H9 (cell line): ENCODE data around the gene SMARCC2. TPM values are rescaled to one million over a fixed set of nuclear protein-coding genes. Genes with fewer than 3 reads are reported as not detected.

Experiments used
- DNase-seq: peaks from one replicate; pipeline ENCODE4 v3.0.0-alpha.2; 2017
- H2AFZ ChIP-seq: one replicate; pipeline ENCODE4 v1.6.1; 2013; ENCODE audit warnings: mild to moderate bottlenecking, low read length, control low read depth, moderate library complexity
- H2AK5ac ChIP-seq: 2 replicates; pipeline ENCODE4 v1.6.1; 2013; ENCODE audit warnings: low read length, control low read depth, mixed read lengths; ENCODE audit not compliant: insufficient read length
- H2BK120ac ChIP-seq: one replicate; pipeline ENCODE4 v1.6.1; 2013; ENCODE audit warnings: low read depth, mild to moderate bottlenecking, low read length, control low read depth, inconsistent platforms; ENCODE audit not compliant: poor library complexity, severe bottlenecking
- H2BK12ac ChIP-seq: 2 replicates; pipeline ENCODE4 v1.6.1; 2013; ENCODE audit warnings: low read length, control low read depth, mixed read lengths, low read depth; ENCODE audit not compliant: insufficient read length
- H2BK15ac ChIP-seq: 2 replicates; pipeline ENCODE4 v1.6.1; 2013; ENCODE audit warnings: low read depth, low read length, control low read depth
- H2BK20ac ChIP-seq: one replicate; pipeline ENCODE4 v1.6.1; 2013; ENCODE audit warnings: low read depth, mild to moderate bottlenecking, low read length, control low read depth, inconsistent platforms; ENCODE audit not compliant: poor library complexity, severe bottlenecking
- H2BK5ac ChIP-seq: 2 replicates; pipeline ENCODE4 v1.6.1; 2013; ENCODE audit warnings: low read length, control low read depth, mixed read lengths; ENCODE audit not compliant: insufficient read length
- H3K14ac ChIP-seq: 2 replicates; pipeline ENCODE4 v1.6.1; 2013; ENCODE audit warnings: low read length, control low read depth; ENCODE audit not compliant: insufficient read depth
- H3K18ac ChIP-seq: 2 replicates; pipeline ENCODE4 v1.6.1; 2013; ENCODE audit warnings: low read depth, mild to moderate bottlenecking, mixed read lengths, low read length, control low read depth; ENCODE audit not compliant: insufficient read length
- H3K23ac ChIP-seq: 2 replicates; pipeline ENCODE4 v1.6.1; 2013; ENCODE audit warnings: low read length, control low read depth, mixed read lengths, low read depth; ENCODE audit not compliant: insufficient read length
- H3K23me2 ChIP-seq: 2 replicates; pipeline ENCODE4 v1.6.1; 2013; ENCODE audit warnings: low read depth, mild to moderate bottlenecking, mixed read lengths, low read length, control low read depth; ENCODE audit not compliant: insufficient read length, poor library complexity, severe bottlenecking
- H3K27ac ChIP-seq: 2 replicates; pipeline ENCODE4 v1.5.1; 2013; ENCODE audit warnings: low read length, control low read depth, mixed read lengths, low read depth; ENCODE audit not compliant: insufficient read length
- H3K27me3 ChIP-seq: 2 replicates; pipeline ENCODE4 v1.6.1; 2013; ENCODE audit warnings: low read length, control low read depth, inconsistent platforms; ENCODE audit not compliant: insufficient read depth
- H3K4ac ChIP-seq: 2 replicates; pipeline ENCODE4 v1.6.1; 2013; ENCODE audit warnings: low read depth, mild to moderate bottlenecking, control low read depth, inconsistent platforms, low read length, moderate library complexity
- H3K4me1 ChIP-seq: 2 replicates; pipeline ENCODE4 v1.6.1; 2013; ENCODE audit warnings: low read length, control low read depth, inconsistent platforms; ENCODE audit not compliant: insufficient read depth
- H3K4me2 ChIP-seq: 2 replicates; pipeline ENCODE4 v1.6.1; 2013; ENCODE audit warnings: low read length, control low read depth, mixed read lengths; ENCODE audit not compliant: insufficient read length, insufficient read depth
- H3K56ac ChIP-seq: 2 replicates; pipeline ENCODE4 v1.6.1; 2013; ENCODE audit warnings: low read depth, mild to moderate bottlenecking, mixed read lengths, low read length, control low read depth; ENCODE audit not compliant: insufficient read length
- H3K79me1 ChIP-seq: 2 replicates; pipeline ENCODE4 v1.6.1; 2013; ENCODE audit warnings: low read depth, mild to moderate bottlenecking, moderate library complexity, low read length, control low read depth, inconsistent platforms; ENCODE audit not compliant: insufficient read depth, poor library complexity, severe bottlenecking
- H3K79me2 ChIP-seq: 2 replicates; pipeline ENCODE4 v1.6.1; 2013; ENCODE audit warnings: low read length, control low read depth, inconsistent platforms; ENCODE audit not compliant: insufficient read depth
- H3K9ac ChIP-seq: 2 replicates; pipeline ENCODE4 v1.6.1; 2013; ENCODE audit warnings: low read length, control low read depth, mixed read lengths; ENCODE audit not compliant: insufficient read length; ENCODE audit errors: extremely low read depth
- H3K9me3 ChIP-seq: one replicate; pipeline ENCODE4 v1.6.1; 2013; ENCODE audit warnings: low read depth, low read length, inconsistent platforms; ENCODE audit not compliant: control insufficient read depth
- H3T11ph ChIP-seq: one replicate; pipeline ENCODE4 v1.6.1; 2013; ENCODE audit warnings: mild to moderate bottlenecking, low read length, control low read depth, inconsistent platforms
- H4K20me1 ChIP-seq: one replicate; pipeline ENCODE4 v1.6.1; 2013; ENCODE audit not compliant: control insufficient read depth, insufficient read length, insufficient read depth
- H4K5ac ChIP-seq: 2 replicates; pipeline ENCODE4 v1.6.1; 2013; ENCODE audit warnings: low read depth, mild to moderate bottlenecking, mixed read lengths, low read length, control low read depth; ENCODE audit not compliant: insufficient read length
- H4K8ac ChIP-seq: replicated peaks from 2 replicates; pipeline ENCODE4 v1.6.1; 2013; ENCODE audit warnings: low read length, control low read depth, mixed read lengths, low read depth; ENCODE audit not compliant: insufficient read length
- H4K91ac ChIP-seq: 2 replicates; pipeline ENCODE4 v1.6.1; 2013; ENCODE audit warnings: low read depth, mild to moderate bottlenecking, moderate library complexity, mixed read lengths, low read length, control low read depth; ENCODE audit not compliant: insufficient read length
- H3K27ac Mint-ChIP-seq, 3 experiments: 2 replicates in 2 of 3; 3 replicates in 1 of 3; pipeline ENCODE4 v1.8.0; 2020 to 2021; ENCODE audit warnings: mixed read lengths in 3 of 3, mild to moderate bottlenecking in 1 of 3, moderate library complexity in 1 of 3
- H3K27me3 Mint-ChIP-seq: 2 replicates; pipeline ENCODE4 v1.8.0; 2021; ENCODE audit warnings: low read depth, mild to moderate bottlenecking, moderate library complexity, mixed read lengths
- H3K36me3 Mint-ChIP-seq, 3 experiments: 2 replicates in 2 of 3; 3 replicates in 1 of 3; pipeline ENCODE4 v1.8.0; 2020 to 2021; ENCODE audit warnings: low read depth in 3 of 3, mixed read lengths in 3 of 3; ENCODE audit not compliant: insufficient read depth in 1 of 3
- H3K4me1 Mint-ChIP-seq, 2 experiments: 2 replicates each; pipeline ENCODE4 v1.8.0; 2020; ENCODE audit warnings: mixed read lengths in 2 of 2
- H3K4me3 Mint-ChIP-seq, 2 experiments: 2 replicates in 1 of 2; 3 replicates in 1 of 2; pipeline ENCODE4 v1.8.0; 2020 to 2021; ENCODE audit warnings: mild to moderate bottlenecking in 2 of 2, mixed read lengths in 2 of 2, moderate library complexity in 1 of 2
- H3K9me3 Mint-ChIP-seq, 2 experiments: 2 replicates in 1 of 2; 3 replicates in 1 of 2; pipeline ENCODE4 v1.8.0; 2020; ENCODE audit warnings: mild to moderate bottlenecking in 2 of 2, mixed read lengths in 2 of 2, moderate library complexity in 1 of 2
- CTCF ChIP-seq: fragments of 200-600 bp; sonication (generic); conservative IDR thresholded peaks from 3 replicates; pipeline ENCODE4 v1.8.0; 2021; ENCODE audit warnings: antibody characterized with exemption, mild to moderate bottlenecking
- WGBS: extraction: QIAGEN DNeasy Blood & Tissue Kit; methylation state at CpG from one replicate; pipeline ENCODE4 v1.1.7; 2013; ENCODE audit warnings: missing lambda C conversion rate, low lambda C conversion rate, mixed read lengths; ENCODE audit not compliant: insufficient read length; ENCODE audit errors: extremely low coverage; 5-methylcytosine and 5-hydroxymethylcytosine counted together
- total RNA-seq: library from RNA; stranded (reverse); gene quantifications from 2 replicates; pipeline ENCODE4 v1.2.1, GENCODE V29; 2021

The SMARCC2 gene
- total RNA-seq, 1 experiment from 2014 or later: 86.9 TPM

DNA sequence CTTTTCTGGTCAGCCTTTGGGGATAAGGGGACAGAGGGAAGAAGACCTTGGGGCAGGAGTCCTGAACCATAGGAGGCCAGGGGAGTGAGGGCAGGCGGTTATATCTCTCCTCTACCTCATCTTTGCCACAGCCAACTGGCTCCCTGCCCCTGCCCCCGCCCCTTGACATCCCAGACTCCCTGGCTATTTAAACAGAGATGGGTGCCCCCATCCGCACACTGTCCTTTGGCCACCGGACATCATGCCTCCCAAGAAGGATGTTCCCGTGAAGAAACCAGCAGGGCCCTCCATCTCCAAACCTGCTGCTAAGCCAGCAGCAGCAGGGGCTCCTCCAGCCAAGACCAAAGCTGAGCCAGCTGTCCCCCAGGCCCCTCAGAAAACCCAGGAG, 35.6 kb downstream of the SMARCC2 start:
- Histone ChIP-seq H3K18ac (no peak overlapping the region), H2AK5ac (no peak overlapping the region), H4K20me1 (no peaks in the 10 kb centered on the region), H3K23me2 (peaks cover 16% of the 10 kb centered on the region), H3K27me3 (no peaks in the 10 kb centered on the region), H2BK15ac (no peak overlapping the region), H2AFZ (no peak overlapping the region), H3K56ac (no peak overlapping the region), H3K4ac (no peak overlapping the region), H3K14ac (no peak overlapping the region), H3K4me2 (peak overlapping the region; percentile 83), H2BK20ac (no peak overlapping the region), H3K79me1 (no peaks in the 10 kb centered on the region), H2BK12ac (no peak overlapping the region), H3T11ph (no peak overlapping the region), H4K5ac (no peak overlapping the region), H3K23ac (no peak overlapping the region), H3K9ac (no peak overlapping the region), H3K4me1 (0 out of 2 replicates have a peak, but pooled peaks cover 2% of the 10 kb centered on the region), H3K79me2 (peaks cover under 1% of the 10 kb centered on the region; the same call in 1 of the 2 replicates), H4K8ac (no peak overlapping the region), H3K9me3 (no peaks in the 10 kb centered on the region), H4K91ac (no peak overlapping the region), H2BK5ac (no peak overlapping the region), H3K27ac (no peak overlapping the region), H2BK120ac (no peak overlapping the region)
- no CpG with 5 or more reads among the region's 5 CpGs for whole genome bisulfite sequencing
- Mint-ChIP-seq H3K36me3 (peaks cover 18 to 27% (median 27%) of the 10 kb centered on the region in 3 experiments; a peak in 6 of 7 replicates), H3K4me1 (peaks cover 26 to 35% of the 10 kb centered on the region in 2 experiments), H3K27ac (peak overlapping the region in 1 of 3 experiments; percentile 23; a peak in 1 of 7 replicates), H3K27me3 (peaks cover 4% of the 10 kb centered on the region; the same call in 1 of the 2 replicates), H3K4me3 (peak overlapping the region; percentile 90 to 95), H3K9me3 (peaks cover 0 to 1% of the 10 kb centered on the region in 2 experiments; a peak in 1 of 5 replicates)
- no peak for TF ChIP-seq CTCF
- DNase-seq: no peak
